ENCODE data around the gene ZNF397.

GRCh38 chr18:35247412-35248249 lies 6.8 kb downstream of the ZNF397 start:
- TF ChIP-seq POLR2A (IDR thresholded peaks at IDR 0.05; ENCODE audit: low read length) = no peak
- TF ChIP-seq GATA1 (IDR thresholded peaks at IDR 0.05; ENCODE audit: low read depth, low read length) = no peak

Data from erythroblast (primary cell).